HG03558 (cell line): Measurements from ENCODE around the gene SLC28A2.
"Not testable (repeated sequence)": the region's sequence is repeated elsewhere in the genome, so short reads cannot be mapped to it uniquely, and the experiment has no call there.

Experiments
- ATAC-seq: cut with Tn5 transposase; IDR thresholded peaks from one replicate; pipeline ENCODE4 v1.9.1; 2021; ENCODE audit warnings: moderate number of reproducible peaks; ENCODE audit not compliant: unreplicated experiment; ENCODE audit errors: extremely low read depth

SLC28A2 gene, protein sequence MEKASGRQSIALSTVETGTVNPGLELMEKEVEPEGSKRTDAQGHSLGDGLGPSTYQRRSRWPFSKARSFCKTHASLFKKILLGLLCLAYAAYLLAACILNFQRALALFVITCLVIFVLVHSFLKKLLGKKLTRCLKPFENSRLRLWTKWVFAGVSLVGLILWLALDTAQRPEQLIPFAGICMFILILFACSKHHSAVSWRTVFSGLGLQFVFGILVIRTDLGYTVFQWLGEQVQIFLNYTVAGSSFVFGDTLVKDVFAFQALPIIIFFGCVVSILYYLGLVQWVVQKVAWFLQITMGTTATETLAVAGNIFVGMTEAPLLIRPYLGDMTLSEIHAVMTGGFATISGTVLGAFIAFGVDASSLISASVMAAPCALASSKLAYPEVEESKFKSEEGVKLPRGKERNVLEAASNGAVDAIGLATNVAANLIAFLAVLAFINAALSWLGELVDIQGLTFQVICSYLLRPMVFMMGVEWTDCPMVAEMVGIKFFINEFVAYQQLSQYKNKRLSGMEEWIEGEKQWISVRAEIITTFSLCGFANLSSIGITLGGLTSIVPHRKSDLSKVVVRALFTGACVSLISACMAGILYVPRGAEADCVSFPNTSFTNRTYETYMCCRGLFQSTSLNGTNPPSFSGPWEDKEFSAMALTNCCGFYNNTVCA

DNA sequence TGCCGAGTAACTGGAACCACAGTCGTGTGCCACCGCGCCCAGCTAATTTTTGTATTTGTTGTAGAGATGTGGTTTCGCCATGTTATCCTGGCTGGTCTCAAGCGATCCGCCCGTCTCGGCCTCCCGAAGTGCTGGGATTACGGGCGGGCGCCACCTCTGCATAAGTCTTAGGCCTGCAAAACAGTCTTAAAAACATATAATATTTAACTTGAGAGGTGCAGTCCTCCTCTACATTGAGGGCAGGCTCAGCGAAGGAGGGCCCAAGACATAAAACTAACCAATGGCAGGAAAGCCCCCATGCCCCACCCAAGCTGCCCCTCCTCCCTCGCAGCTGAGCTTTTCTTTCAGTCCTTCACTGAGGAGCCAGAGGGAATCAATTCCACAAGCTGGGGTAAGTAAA lies at the start of gene SLC28A2:
TSS of gene SLC28A2 (plus strand) at position 347 of the 400 bp plus-strand sequence. CDS start 982 bp downstream, outside the sequence.
- no peak for ATAC-seq

DNA sequence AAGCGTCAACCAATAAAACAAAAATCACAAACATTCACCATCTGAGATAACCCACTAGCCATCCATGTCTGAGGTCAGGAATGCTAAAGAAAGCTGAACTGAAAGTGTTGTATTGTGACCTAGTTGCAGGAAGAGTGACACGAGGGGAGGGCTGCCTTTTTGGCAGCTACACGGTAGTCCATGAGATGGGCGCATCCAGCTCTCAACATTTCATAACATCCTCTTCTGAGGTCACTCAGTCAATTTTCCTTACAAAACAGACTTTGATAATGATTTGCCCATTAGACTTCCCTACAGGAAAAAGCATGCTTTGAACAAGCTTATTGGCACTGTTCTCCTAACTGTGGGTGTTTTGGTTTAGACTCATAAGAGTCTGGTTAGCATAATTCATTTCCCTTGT lies 48.9 kb upstream of the SLC28A2 start:
- ATAC-seq = no peak

DNA sequence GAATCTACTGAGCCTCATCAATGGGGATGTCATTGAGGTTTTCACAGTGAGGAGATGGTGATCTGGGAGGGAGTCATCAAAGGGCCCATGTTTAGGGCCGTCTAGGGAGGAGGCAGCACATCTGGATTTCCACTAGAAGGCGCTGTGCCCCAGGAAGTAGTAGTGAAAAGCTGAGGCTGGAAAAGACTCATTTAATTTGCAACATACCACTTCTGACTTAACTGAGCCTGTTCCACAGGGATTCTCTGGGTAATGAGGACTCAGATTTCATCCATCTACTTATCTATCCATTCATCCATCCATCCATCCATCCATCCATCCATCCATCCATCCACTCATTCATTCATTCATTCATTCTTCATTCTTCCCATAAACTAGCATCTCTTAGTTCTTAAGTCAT lies 46.8 kb upstream of the SLC28A2 start:
- no peak for ATAC-seq

DNA sequence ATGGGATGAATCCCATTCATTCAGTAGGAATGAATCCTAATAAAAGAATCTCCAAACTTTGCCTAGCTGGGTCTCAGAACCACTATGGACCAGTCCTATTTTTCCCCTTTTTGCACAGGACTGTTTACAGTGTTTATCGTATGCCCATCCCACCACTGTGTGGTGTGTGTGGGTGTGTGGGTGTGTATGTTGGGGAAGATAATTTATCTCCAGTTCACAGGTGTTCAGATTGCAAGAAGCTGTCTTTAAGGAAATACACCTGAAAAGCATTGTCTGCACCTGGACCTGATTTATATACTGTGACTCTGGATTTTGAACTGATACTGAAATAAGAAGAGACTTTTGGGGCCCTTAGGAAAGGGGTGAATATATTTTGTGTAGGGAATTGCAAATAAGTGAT lies 39.5 kb upstream of the SLC28A2 start:
- no peak for ATAC-seq

DNA sequence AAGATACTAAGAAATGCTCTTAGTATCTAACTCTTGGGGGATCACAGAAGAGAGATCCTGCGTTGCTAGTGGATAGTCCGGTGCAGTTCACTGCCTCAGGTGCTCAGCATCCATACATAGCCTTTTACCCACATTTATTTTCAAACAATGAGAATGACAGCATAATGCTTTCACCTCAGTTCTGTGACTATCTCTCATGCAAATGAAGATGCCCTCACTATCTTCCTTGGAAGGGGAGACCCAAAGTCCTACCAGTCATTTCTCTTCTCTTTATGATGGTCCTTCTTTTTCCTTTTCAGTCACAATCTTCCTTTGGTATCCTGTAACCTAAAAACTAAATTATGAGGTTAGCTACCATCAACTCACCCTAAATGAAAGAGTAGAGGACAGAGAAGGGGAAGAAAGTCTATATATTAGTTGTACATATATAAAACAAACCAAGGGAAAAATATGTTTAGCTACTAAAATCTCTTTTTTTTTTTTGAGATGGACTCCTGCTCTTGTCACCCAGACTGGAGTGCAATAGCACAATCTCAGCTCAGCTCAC lies 30.9 kb upstream of the SLC28A2 start:
- ATAC-seq = no peak

DNA sequence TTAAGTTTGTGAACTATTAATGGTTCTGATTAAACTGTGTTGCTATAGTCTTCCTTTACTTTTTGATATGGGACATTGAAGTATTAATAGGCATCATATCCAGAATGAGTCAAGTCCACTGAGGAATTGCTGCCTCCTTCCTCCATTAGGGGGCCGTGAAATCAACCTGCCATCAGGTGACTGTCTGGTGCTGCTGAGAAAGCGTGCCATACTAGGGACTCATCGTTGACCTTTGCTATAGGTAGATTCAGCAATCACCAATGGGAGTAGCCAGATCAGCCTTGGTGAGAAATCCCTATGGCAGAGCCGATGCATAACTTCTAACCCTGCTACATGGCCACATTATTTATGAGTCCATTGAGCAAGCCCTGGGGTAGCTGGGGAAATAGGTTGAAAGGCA lies 30.1 kb upstream of the SLC28A2 start:
- ATAC-seq = no peak

DNA sequence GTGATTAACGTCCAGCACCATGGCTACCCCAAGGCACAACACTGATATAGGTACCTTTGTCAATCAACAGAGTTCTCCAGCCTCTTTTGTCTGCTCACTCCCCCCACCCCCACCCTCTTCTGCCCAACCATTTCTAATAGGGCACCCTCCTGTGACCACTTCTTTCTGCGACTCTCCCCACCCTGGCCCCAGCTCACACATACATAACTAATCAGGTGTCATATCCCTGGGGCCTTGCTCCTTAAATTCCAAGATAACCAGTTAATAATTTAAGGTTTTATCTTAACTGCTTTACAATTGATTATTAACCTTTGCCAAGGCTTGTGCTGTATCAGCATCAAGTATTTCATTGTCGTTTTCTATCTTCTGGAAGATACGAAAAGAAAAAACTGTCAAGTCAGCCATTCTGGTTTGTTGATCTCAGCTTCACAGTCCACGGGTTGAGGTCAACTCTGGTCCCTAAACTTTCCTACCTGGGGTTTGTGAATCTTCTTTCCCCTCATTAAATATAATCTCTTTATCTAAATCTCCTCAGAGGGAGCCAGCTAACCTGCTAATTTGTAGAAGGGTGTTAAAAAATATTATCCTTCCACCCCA lies 27.3 kb upstream of the SLC28A2 start:
- no peak for ATAC-seq

DNA sequence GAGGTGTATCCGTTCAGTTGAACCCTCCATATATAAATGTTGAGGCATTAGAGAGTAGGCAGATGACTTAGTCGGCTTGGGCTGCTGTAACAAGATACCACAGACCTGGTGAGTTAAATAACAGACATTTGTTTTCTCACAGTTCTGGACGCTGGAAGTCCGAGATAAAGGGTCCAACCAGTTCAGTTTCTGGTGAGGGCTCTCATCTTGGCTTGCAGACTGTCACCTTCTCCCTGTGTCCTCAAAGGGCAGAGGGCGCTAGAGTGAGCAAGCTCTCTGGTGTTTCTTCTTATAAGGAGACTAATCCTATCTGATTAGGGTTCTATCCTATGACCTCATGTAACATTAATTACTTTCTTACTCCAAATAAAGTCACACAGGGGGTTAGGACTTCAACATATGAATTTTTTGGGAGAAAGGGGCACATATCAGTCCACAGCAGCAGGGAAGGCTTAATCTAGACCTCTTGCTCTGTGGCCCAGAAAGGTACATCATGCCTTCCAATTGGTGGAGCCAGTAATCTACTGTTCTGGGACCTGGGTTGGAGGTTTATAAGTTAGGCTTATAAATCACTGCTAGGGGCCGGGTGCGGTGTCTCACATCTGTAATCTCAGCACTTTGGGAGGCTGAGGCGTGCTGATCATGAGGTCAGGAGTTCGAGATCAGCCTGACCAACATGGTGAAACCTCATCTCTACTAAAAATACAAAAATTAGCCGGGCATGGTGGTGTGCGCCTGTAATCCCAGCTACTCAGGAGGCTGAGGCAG lies 26.3 kb upstream of the SLC28A2 start:
- no peak for ATAC-seq

DNA sequence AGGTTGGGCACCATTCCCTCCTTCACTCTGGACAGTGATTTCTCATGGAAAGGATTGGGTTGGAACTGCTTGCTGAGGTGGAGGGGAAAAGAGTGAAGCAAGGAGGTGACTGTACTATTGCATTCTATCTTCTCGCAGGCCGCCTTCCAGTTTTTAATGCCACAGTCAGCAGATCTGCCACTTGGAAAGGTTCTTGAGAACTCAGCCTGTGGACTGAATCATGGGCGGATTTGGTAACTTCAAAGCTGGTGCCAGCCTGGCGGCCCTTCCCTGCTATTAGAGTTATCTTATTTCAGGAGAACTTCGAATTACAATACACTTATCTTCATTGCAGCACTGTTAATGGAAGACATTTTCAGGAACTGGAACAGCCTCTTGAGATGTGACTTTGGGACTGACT lies 23.1 kb upstream of the SLC28A2 start:
- no peak for ATAC-seq

DNA sequence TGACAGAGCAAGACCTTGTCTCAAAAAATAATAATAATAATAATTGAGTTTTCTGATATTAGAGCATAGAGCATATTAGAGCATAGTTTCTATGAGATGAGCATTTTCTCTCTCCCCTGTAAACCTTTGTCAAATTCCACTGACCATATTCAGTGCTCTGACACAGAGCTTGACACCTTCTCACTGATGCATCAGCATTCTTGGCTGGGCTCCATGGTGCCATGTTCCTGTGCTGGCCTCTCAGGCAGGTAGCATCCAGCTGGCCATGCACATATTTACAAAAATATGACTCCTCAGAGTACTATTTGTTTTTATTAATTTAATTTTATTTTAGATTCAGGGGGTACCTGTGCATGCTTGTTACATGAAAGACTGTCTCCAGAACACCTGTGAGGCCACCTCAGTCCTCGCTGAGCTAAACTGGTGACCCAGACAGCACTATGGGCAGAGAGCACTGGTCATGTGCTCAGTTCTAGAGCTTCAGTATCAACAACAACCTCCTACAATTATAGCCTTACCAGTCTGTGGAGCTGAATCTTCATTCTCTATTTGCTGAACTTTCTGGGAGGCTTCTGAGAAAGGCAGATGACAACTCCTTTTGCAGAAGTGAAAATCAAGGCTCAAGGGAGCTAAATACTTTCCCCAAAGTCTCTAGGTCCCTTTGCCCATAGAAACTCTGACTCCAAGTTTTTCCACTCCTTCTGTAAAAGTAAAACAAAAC lies 21.6 kb upstream of the SLC28A2 start:
- ATAC-seq = no peak

DNA sequence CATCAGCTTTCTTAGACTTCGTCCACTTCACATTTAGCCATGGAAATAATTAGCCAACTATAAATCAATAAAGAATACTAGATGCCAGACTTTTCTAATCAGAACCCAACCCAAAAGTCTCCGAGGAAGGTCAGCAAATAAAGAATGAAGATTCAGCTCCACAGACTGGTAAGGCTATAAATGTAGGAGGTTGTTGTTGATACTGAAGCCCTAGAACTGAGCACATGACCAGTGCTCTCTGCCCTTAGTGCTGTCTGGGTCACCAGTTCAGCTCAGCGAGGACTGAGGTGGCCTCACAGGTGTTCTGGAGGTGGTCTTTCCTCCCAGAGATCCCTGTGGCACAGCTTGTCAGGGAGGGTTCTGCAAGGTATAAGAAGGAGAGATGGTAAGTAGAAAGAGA lies 20.9 kb upstream of the SLC28A2 start:
- ATAC-seq = no peak

DNA sequence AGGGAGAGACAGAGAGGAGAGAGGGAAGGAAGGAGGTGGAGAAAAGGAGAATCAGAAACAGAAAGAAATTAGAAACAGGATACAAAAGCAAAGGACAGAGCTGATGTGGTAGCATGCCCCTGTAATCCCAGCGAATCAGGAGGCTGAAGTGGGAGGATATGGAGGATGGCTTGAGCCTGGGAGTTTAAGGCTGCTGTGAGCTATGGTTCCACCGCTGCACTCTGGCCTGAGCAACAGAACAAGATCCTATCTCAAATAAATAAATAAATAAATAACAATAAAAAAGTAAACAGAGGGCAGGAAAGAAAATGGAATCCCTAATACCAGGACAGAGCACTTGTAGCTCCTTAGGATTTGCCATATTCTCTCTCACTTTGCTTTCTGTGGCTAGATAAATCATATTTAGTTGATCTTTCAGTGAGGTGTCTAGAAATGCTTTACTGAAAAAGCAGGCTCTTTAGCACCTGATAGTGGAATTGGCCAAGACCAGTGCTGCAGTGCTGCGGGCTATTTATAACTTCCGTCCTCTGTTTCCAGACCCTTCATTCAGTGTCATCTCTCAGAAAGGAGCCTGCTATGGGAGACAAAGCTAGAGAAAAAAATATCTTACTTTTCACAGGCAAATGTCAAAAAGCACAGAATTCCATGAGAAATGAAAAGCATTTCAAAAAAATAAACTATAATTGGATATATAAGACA lies 20.0 kb upstream of the SLC28A2 start:
- no peak for ATAC-seq

DNA sequence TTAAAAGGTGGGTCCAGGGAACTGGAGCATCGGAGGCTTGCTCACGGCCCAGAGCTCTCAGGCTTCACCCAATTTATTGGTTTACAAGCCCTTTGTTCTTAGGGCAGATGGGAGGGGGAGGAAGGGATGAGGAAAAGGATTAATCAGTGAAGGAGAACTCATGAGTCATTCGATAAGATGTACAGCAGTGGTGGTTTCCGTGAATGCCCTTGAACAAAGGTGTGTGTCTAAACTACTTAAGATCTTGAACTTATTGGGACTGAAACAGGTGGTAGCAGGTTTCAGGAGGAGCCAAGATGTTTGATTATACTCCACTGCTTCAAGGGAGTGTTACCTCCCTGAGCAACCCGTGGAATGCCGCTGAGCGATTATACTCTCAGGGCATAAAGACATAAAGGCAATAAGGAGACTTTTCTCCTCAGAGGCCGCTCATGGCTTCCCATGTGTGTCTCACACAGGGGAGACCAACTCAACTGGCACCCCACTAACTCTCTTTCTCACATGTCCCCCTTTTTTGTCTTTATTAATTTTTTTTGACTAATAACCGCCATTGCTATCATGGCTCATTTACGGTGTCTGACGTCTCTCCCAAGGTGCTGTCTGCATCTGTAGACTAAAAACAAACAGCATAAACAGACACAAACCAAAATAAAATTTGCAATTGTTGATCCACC lies 17.3 kb upstream of the SLC28A2 start:
- ATAC-seq = no peak

DNA sequence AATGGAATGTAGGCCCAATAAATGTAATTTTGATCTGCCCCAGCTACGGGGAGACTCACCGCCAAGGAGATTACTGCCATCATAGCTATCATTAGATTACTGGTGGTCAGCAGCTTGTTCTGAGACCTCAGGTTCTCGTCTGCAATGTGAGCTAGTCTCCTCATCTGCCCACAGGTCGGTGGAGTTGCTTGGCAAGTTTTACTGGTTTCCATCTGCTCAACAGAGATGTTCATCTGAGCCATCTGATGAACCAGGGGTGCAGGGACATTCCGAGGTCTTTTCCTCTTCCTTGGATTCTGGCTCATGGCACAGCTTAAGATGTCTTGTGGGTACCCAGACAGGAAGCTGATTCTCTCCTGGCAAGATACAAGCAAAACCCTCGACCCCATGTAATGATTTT lies 15.2 kb upstream of the SLC28A2 start:
- not testable (repeated sequence) for ATAC-seq

DNA sequence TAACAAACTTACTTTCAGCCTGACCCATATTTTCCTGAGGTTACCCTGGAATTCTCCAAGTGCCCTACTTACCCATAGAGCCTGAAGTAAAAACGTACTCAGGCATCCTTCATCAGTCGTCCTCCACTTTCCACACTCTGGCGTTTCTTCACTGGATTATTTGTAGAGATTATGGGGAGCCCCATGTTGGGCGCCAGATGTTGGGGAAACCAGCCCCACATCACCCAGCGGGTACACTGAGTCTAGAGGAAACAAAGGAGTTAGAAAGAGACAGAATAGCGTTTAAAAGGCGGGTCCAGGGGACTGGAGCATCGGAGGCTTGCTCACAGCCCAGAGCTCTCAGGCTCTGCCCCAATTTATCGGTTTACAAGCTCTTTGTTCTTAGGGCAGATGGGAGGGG lies 9.7 kb upstream of the SLC28A2 start:
- ATAC-seq = no peak

DNA sequence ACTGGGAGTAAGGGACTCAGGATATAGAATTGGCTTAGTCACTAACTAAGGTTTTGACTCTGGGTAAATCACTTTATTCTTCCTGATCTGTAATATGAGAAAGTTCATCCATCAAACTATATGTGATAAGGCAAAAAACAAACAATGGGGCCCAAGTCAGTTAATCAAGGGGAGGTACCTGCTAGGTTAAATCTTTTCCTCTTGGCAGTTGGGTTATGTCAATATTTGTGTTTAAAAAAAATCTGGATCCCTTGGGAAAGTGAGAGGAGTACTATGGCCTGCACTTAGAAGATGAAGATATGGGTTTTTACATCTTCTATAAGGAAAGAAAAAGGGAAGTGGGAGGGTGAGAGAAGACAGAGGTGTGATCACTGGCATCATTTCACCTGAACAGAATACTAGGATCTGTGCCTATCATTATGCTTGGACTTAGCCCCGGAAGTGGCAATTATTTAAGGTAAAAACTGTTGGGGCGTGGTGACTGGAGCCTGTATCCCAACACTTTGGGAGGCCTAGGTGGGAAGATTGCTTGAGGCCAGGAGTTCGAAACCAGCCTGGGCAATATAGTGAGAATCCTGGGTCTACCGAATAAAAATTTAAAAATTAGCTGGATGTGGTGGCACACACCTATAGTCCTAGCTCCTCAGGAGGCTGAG lies 2.8 kb upstream of the SLC28A2 start:
- no peak for ATAC-seq

DNA sequence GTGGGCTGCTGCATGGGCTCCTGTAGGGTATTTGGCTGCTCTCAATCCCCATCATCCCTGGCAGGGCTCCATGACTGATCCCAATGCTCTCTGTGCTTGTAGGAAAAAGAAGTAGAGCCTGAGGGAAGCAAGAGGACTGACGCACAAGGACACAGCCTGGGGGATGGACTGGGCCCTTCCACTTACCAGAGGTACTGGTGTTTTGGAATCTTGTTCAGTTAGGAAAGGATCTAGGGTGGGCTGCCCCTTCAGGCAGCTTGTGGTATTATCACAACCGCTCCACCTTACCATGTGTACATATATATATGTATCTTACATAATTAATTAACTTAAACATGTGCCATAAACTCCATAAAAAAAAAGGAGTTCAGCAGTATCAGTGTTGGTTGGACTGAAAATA lies 1.3 kb downstream of the SLC28A2 start:
- ATAC-seq = no peak

DNA sequence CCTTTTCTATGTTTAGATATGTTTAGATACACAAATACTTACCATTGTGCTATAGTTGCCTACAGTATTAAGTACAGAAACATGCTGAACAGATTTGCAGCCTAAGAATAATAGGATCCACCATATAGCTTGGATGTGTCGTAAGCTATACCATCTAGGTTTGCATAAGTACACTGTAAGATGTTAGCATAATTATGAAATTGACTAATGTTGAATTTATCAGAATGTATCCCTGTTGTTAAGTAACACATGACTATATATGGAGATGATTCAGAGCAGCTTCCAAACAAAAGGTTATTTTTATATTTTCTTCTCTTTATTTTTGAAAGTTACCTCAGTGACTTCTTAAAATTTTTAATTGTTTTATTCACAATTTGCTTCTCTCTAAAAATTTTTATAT lies 2.4 kb downstream of the SLC28A2 start:
- ATAC-seq = no peak
